ENCODE results near the gene NAPG.
"Not testable (repeated sequence)": the region's sequence is repeated elsewhere in the genome, so short reads cannot be mapped to it uniquely, and the experiment has no call there.

The NAPG gene

DNA sequence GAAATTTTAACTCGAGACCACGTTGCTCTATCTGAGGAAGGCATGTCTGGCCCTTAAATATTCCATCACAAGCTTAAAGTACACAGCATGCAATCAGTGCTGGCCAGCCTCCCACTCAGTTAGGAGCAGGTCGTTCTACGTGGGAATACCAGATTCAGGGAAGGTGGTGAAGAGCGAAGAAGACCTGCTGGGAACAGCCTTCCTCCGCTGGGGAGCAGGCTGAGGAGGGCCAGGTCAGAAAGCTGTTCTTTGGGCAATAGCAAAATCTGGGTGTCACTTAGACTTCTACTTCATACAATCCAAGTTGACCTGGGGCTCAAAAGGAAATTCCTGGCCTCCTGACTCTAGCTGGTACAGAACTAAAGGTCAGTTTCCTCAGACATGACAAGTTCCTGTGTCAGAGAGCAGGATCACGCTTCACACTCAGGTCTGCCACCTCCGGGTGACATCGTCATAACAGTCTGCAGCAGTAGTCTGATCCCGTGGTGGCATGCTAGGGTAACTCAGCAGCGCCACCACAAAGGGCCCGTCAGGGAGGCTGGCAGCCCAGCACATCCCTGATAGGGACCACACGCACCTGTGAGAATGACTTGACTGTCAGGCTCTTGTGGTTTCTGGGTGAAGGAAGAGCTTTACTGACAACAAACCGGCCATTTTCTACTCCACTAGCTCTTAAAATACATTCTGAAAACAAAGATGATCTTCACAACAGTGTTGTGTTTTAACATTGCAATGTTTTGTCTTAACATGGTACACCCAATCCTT lies 35.2 kb upstream of the NAPG start:
- Histone ChIP-seq H3K4me3 (ENCODE audit: low read length) (no peak overlapping the region), H3K27me3 (ENCODE audit: control insufficient read depth, insufficient read depth, low read length) (no peaks in the 10 kb centered on the region), H3K9ac (ENCODE audit: low read length) (no peak overlapping the region), H3K36me3 (ENCODE audit: control insufficient read depth, insufficient read depth, low read length) (no peaks in the 10 kb centered on the region), H3K4me1 (ENCODE audit: control insufficient read depth, insufficient read depth, low read length) (no peaks in the 10 kb centered on the region), H3K9me3 (ENCODE audit: control insufficient read depth, low read length) (no peaks in the 10 kb centered on the region)

GRCh38 chr18:10495936-10496335 lies 29.9 kb upstream of the NAPG start:
- Histone ChIP-seq H3K4me1 (ENCODE audit: control insufficient read depth, insufficient read depth, low read length) (no peaks in the 10 kb centered on the region), H3K9me3 (ENCODE audit: control insufficient read depth, low read length) (no peaks in the 10 kb centered on the region), H3K27me3 (ENCODE audit: control insufficient read depth, insufficient read depth, low read length) (no peaks in the 10 kb centered on the region), H3K36me3 (ENCODE audit: control insufficient read depth, insufficient read depth, low read length) (no peaks in the 10 kb centered on the region), H3K9ac (ENCODE audit: low read length) (no peak overlapping the region), H3K4me3 (ENCODE audit: low read length) (no peak overlapping the region)

- Histone ChIP-seq H3K4me1 (ENCODE audit: control insufficient read depth, insufficient read depth, low read length) (no peaks in the 10 kb centered on the region), H3K36me3 (ENCODE audit: control insufficient read depth, insufficient read depth, low read length) (no peaks in the 10 kb centered on the region), H3K9ac (ENCODE audit: low read length) (no peak overlapping the region), H3K27me3 (ENCODE audit: control insufficient read depth, insufficient read depth, low read length) (no peaks in the 10 kb centered on the region), H3K4me3 (ENCODE audit: low read length) (no peak overlapping the region), H3K9me3 (ENCODE audit: control insufficient read depth, low read length) (no peaks in the 10 kb centered on the region)
These were observed 28.5 kb upstream of the NAPG start for GRCh38 chr18:10497206-10497749.

DNA sequence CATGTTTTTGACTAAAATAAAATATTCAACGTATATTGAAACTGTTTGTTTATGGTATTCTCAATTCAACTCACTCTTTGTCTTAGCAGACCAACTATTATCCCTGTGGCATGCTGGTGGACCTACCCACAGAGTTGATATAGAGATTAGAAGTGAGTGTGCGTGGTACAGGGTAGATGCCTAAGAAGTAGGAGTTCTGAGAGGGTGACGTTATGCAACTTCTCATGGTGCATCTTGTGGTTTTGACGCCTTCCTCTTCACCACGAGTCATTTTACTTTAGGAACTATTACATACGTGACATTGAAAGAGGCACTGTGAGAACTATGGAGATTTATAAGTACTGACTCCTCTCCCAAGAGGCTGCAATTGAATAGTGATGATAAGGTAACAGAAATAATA lies 26.6 kb upstream of the NAPG start:
- Histone ChIP-seq H3K27me3 (ENCODE audit: control insufficient read depth, insufficient read depth, low read length) (no peaks in the 10 kb centered on the region), H3K9ac (ENCODE audit: low read length) (no peak overlapping the region), H3K4me3 (ENCODE audit: low read length) (no peak overlapping the region), H3K9me3 (ENCODE audit: control insufficient read depth, low read length) (no peaks in the 10 kb centered on the region), H3K36me3 (ENCODE audit: control insufficient read depth, insufficient read depth, low read length) (no peaks in the 10 kb centered on the region), H3K4me1 (ENCODE audit: control insufficient read depth, insufficient read depth, low read length) (no peaks in the 10 kb centered on the region)

- Histone ChIP-seq H3K9me3 (ENCODE audit: control insufficient read depth, low read length) (no peaks in the 10 kb centered on the region), H3K36me3 (ENCODE audit: control insufficient read depth, insufficient read depth, low read length) (no peaks in the 10 kb centered on the region), H3K27me3 (ENCODE audit: control insufficient read depth, insufficient read depth, low read length) (no peaks in the 10 kb centered on the region), H3K4me1 (ENCODE audit: control insufficient read depth, insufficient read depth, low read length) (no peaks in the 10 kb centered on the region), H3K4me3 (ENCODE audit: low read length) (no peak overlapping the region), H3K9ac (ENCODE audit: low read length) (no peak overlapping the region)
These were observed 25.8 kb upstream of the NAPG start for GRCh38 chr18:10500038-10500437.

GRCh38 chr18:10504723-10505122 lies 21.1 kb upstream of the NAPG start:
- H3K36me3 ChIP-seq (ENCODE audit: control insufficient read depth, insufficient read depth, low read length), result no peaks in the 10 kb centered on the region
- H3K9me3 ChIP-seq (ENCODE audit: control insufficient read depth, low read length), result no peaks in the 10 kb centered on the region
- H3K4me1 ChIP-seq (ENCODE audit: control insufficient read depth, insufficient read depth, low read length), result no peaks in the 10 kb centered on the region
- no peak overlapping the region for H3K9ac ChIP-seq (ENCODE audit: low read length)
- H3K27me3 ChIP-seq (ENCODE audit: control insufficient read depth, insufficient read depth, low read length), result no peaks in the 10 kb centered on the region
- no peak overlapping the region for H3K4me3 ChIP-seq (ENCODE audit: low read length)

DNA sequence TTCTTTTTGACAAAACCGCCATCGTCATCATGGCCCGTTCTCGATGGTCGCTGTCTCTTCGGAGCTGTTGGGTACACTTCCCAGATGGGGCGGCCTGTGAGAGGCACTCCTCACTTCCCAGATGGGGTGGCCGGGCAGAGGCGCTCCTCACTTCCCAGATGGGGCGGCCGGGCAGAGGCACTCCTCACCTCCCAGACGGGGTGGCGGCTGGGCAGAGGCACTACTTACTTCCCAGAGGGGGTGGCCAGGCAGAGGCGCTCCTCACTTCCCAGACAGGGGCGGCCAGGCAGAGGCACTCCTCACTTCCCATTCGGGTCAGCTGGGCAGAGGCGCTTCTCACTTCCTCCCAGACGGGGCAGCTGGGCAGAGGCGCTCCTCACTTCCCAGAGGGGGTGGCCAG lies 19.9 kb upstream of the NAPG start:
- not testable (repeated sequence) for H3K9me3 ChIP-seq (ENCODE audit: control insufficient read depth, low read length); H3K4me1 ChIP-seq (ENCODE audit: control insufficient read depth, insufficient read depth, low read length); H3K9ac ChIP-seq (ENCODE audit: low read length); H3K4me3 ChIP-seq (ENCODE audit: low read length); H3K36me3 ChIP-seq (ENCODE audit: control insufficient read depth, insufficient read depth, low read length); H3K27me3 ChIP-seq (ENCODE audit: control insufficient read depth, insufficient read depth, low read length)

DNA sequence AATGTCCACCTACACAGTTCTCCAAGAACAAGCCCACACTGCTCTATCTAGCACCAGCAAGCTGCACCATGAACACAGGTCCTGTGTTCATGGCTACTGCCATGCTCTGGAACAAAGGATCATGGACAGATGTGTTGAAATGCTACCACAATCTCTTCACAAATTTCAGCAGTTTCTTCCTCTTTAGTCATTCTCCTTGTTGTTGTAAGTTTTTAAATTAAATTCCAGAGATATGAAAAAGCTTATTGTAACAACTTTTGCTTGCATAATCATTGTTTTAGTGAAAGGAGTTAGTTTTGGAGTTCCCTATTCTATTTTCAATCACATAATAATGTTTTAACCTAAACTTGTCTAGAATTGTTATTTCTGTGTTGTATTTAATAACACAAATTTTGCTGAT lies 17.2 kb upstream of the NAPG start:
- no peak overlapping the region for H3K4me3 ChIP-seq (ENCODE audit: low read length)
- no peaks in the 10 kb centered on the region for H3K4me1 ChIP-seq (ENCODE audit: control insufficient read depth, insufficient read depth, low read length)
- H3K9ac ChIP-seq (ENCODE audit: low read length), result no peak overlapping the region
- H3K27me3 ChIP-seq (ENCODE audit: control insufficient read depth, insufficient read depth, low read length), result no peaks in the 10 kb centered on the region
- no peaks in the 10 kb centered on the region for H3K9me3 ChIP-seq (ENCODE audit: control insufficient read depth, low read length)
- H3K36me3 ChIP-seq (ENCODE audit: control insufficient read depth, insufficient read depth, low read length), result no peaks in the 10 kb centered on the region

GRCh38 chr18:10511236-10511635 lies 14.6 kb upstream of the NAPG start:
- Histone ChIP-seq H3K9me3 (ENCODE audit: control insufficient read depth, low read length) (no peaks in the 10 kb centered on the region), H3K27me3 (ENCODE audit: control insufficient read depth, insufficient read depth, low read length) (no peaks in the 10 kb centered on the region), H3K4me3 (ENCODE audit: low read length) (no peak overlapping the region), H3K36me3 (ENCODE audit: control insufficient read depth, insufficient read depth, low read length) (no peaks in the 10 kb centered on the region), H3K4me1 (ENCODE audit: control insufficient read depth, insufficient read depth, low read length) (no peaks in the 10 kb centered on the region), H3K9ac (ENCODE audit: low read length) (no peak overlapping the region)

- no peak overlapping the region for H3K4me3 ChIP-seq (ENCODE audit: low read length)
- no peaks in the 10 kb centered on the region for H3K9me3 ChIP-seq (ENCODE audit: control insufficient read depth, low read length)
- no peaks in the 10 kb centered on the region for H3K36me3 ChIP-seq (ENCODE audit: control insufficient read depth, insufficient read depth, low read length)
- no peaks in the 10 kb centered on the region for H3K4me1 ChIP-seq (ENCODE audit: control insufficient read depth, insufficient read depth, low read length)
- H3K9ac ChIP-seq (ENCODE audit: low read length), result no peak overlapping the region
- H3K27me3 ChIP-seq (ENCODE audit: control insufficient read depth, insufficient read depth, low read length), result no peaks in the 10 kb centered on the region
These were observed 11.7 kb upstream of the NAPG start for GRCh38 chr18:10514082-10514481.

DNA sequence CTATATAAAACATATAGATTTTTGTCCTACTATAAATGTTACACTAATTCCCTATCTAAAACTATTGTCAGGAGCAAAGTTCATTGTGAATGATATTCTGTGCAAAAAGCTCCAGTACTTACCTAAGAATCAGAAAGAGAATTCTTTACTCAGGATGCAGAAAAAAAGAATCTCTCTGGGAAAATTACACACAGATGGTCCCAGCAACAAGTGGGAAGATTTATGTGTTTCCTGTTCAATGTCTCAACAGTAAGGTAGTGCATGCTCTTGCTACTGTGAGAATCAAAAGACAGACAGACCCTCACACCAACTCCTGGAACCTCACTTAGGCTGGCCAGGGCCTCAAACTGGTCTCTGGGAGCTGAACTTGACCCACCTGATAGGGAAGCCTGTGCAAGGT lies 11.2 kb upstream of the NAPG start:
- Histone ChIP-seq H3K4me1 (ENCODE audit: control insufficient read depth, insufficient read depth, low read length) (no peaks in the 10 kb centered on the region), H3K36me3 (ENCODE audit: control insufficient read depth, insufficient read depth, low read length) (no peaks in the 10 kb centered on the region), H3K9me3 (ENCODE audit: control insufficient read depth, low read length) (no peaks in the 10 kb centered on the region), H3K4me3 (ENCODE audit: low read length) (no peak overlapping the region), H3K9ac (ENCODE audit: low read length) (no peak overlapping the region), H3K27me3 (ENCODE audit: control insufficient read depth, insufficient read depth, low read length) (no peaks in the 10 kb centered on the region)

GRCh38 chr18:10515456-10515855 lies 10.4 kb upstream of the NAPG start:
- Histone ChIP-seq H3K9me3 (ENCODE audit: control insufficient read depth, low read length) (no peaks in the 10 kb centered on the region), H3K36me3 (ENCODE audit: control insufficient read depth, insufficient read depth, low read length) (no peaks in the 10 kb centered on the region), H3K4me3 (ENCODE audit: low read length) (no peak overlapping the region), H3K4me1 (ENCODE audit: control insufficient read depth, insufficient read depth, low read length) (no peaks in the 10 kb centered on the region), H3K9ac (ENCODE audit: low read length) (no peak overlapping the region), H3K27me3 (ENCODE audit: control insufficient read depth, insufficient read depth, low read length) (no peaks in the 10 kb centered on the region)

DNA sequence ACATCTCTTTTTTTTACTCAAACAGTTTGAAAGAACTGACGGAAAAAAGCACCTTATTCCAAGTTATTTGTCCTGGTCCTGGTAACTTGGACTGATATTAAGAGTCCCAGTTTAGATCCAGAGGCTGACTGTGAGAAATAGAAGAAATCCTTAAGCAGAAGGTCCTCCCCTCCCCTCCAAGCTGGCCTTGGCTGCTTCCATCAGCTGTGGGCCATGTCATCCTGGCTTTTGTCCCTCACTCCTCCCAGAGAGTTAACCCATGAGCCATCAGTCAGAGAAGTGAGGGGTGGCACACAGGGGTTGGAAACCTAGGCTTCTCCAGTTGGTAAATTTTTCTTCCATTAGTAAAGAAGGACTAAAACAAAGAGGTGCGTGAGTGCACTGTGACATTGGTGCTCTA lies 9.7 kb upstream of the NAPG start:
- H3K36me3 ChIP-seq (ENCODE audit: control insufficient read depth, insufficient read depth, low read length), result no peaks in the 10 kb centered on the region
- no peaks in the 10 kb centered on the region for H3K9me3 ChIP-seq (ENCODE audit: control insufficient read depth, low read length)
- H3K4me1 ChIP-seq (ENCODE audit: control insufficient read depth, insufficient read depth, low read length), result no peaks in the 10 kb centered on the region
- no peak overlapping the region for H3K9ac ChIP-seq (ENCODE audit: low read length)
- no peak overlapping the region for H3K4me3 ChIP-seq (ENCODE audit: low read length)
- H3K27me3 ChIP-seq (ENCODE audit: control insufficient read depth, insufficient read depth, low read length), result no peaks in the 10 kb centered on the region
